Kidney epithelial cell (primary cell): ENCODE data around the gene GPX3. TPM values are rescaled to one million over a fixed set of nuclear protein-coding genes. Genes with fewer than 3 reads are reported as not detected.

Experiments used
- DNase-seq: peaks from one replicate; pipeline ENCODE4 v3.0.0-alpha.2; 2010; ENCODE audit warnings: low read depth
- H3K27me3 ChIP-seq: 2 replicates; pipeline ENCODE4 v1.6.0; 2011; ENCODE audit warnings: low read length; ENCODE audit not compliant: control insufficient read depth, insufficient read depth
- H3K36me3 ChIP-seq: 2 replicates; pipeline ENCODE4 v1.5.1; 2011; ENCODE audit warnings: low read length; ENCODE audit not compliant: control insufficient read depth, insufficient read depth
- H3K4me3 ChIP-seq: 2 replicates; pipeline ENCODE4 v1.5.1; 2011; ENCODE audit warnings: low read depth, mild to moderate bottlenecking, control low read depth, low read length
- CTCF ChIP-seq: IDR thresholded peaks from 2 replicates; pipeline ENCODE4 v1.5.1; 2011; ENCODE audit warnings: mild to moderate bottlenecking, moderate library complexity, low read length, control low read depth, inconsistent platforms; ENCODE audit not compliant: insufficient read depth, poor library complexity, severe bottlenecking
- total RNA-seq: library from RNA; depleted of rRNA; stranded (reverse); fragments of >200 nt; gene quantifications from 2 replicates; pipeline ENCODE4 v1.2.3, GENCODE V29; 2015

Gene GPX3
- total RNA-seq, 1 donor from 2014 or later = 6.3 TPM

GRCh38 chr5:151067632-151068432 lies 47.4 kb downstream of the GPX3 start:
- TF ChIP-seq CTCF = no peak
- Histone ChIP-seq H3K27me3 (no peaks in the 10 kb centered on the region), H3K36me3 (peaks cover 3% of the 10 kb centered on the region), H3K4me3 (no peak overlapping the region)
- DNase-seq = no peak

- peaks cover 4% of the 10 kb centered on the region for H3K36me3 ChIP-seq
- TF ChIP-seq CTCF = no peak
- no peak for DNase-seq
- no peak overlapping the region for H3K4me3 ChIP-seq
- H3K27me3 ChIP-seq = no peaks in the 10 kb centered on the region
These were observed 48.2 kb downstream of the GPX3 start for GRCh38 chr5:151068433-151069197.

GRCh38 chr5:151070449-151070848 lies 50.1 kb downstream of the GPX3 start:
- TF ChIP-seq CTCF = no peak
- H3K27me3 ChIP-seq = no peaks in the 10 kb centered on the region
- peaks cover 4% of the 10 kb centered on the region for H3K36me3 ChIP-seq
- no peak overlapping the region for H3K4me3 ChIP-seq
- DNase-seq = no peak

- peaks cover 4% of the 10 kb centered on the region for H3K36me3 ChIP-seq
These were observed 50.6 kb downstream of the GPX3 start for GRCh38 chr5:151071021-151071420.

GRCh38 chr5:151071848-151072629 lies 51.6 kb downstream of the GPX3 start:
- Histone ChIP-seq H3K27me3 (no peaks in the 10 kb centered on the region), H3K4me3 (no peak overlapping the region), H3K36me3 (peaks cover 4% of the 10 kb centered on the region)
- no peak for TF ChIP-seq CTCF
- no peak for DNase-seq

More at GRCh38 chr5:151071021-151071420, 50.6 kb downstream of the GPX3 start:
- H3K27me3 ChIP-seq = no peaks in the 10 kb centered on the region
- DNase-seq = no peak
- no peak overlapping the region for H3K4me3 ChIP-seq
- TF ChIP-seq CTCF = no peak
